GM23248 (cell line): Measurements from ENCODE around the gene CNNM4. TPM values are rescaled to one million over a fixed set of nuclear protein-coding genes. Genes with fewer than 3 reads are reported as not detected.

Experiments used
- DNase-seq: peaks from one replicate; pipeline ENCODE4 v3.0.0-alpha.2; 2015
- H2AFZ ChIP-seq: fragments of 200-600 bp; sonication (generic); 2 replicates; pipeline ENCODE4 v1.6.1; 2016; ENCODE audit warnings: antibody characterized with exemption
- H3F3A ChIP-seq: fragments of 200-600 bp; sonication (generic); 2 replicates; pipeline ENCODE4 v1.6.1; 2016; ENCODE audit warnings: mild to moderate bottlenecking, antibody characterized with exemption, mixed run types; ENCODE audit not compliant: insufficient read depth
- H3K27ac ChIP-seq: fragments of 200-600 bp; sonication (generic); 2 replicates; pipeline ENCODE4 v1.5.1; 2016; ENCODE audit warnings: mild to moderate bottlenecking
- H3K27me3 ChIP-seq: fragments of 200-600 bp; sonication (generic); replicated peaks from 2 replicates; pipeline ENCODE4 v1.6.1; 2016; ENCODE audit warnings: mild to moderate bottlenecking; ENCODE audit not compliant: insufficient read depth
- H3K36me3 ChIP-seq: fragments of 200-600 bp; sonication (generic); 2 replicates; pipeline ENCODE4 v1.6.1; 2016; ENCODE audit warnings: low read depth, mild to moderate bottlenecking
- H3K4me1 ChIP-seq: fragments of 200-600 bp; sonication (generic); 2 replicates; pipeline ENCODE4 v1.6.1; 2016; ENCODE audit warnings: mild to moderate bottlenecking; ENCODE audit not compliant: insufficient read depth
- H3K4me2 ChIP-seq: fragments of 200-600 bp; sonication (generic); one replicate; pipeline ENCODE4 v1.6.1; 2016; ENCODE audit warnings: mild to moderate bottlenecking; ENCODE audit not compliant: unreplicated experiment
- H3K4me3 ChIP-seq: fragments of 200-600 bp; sonication (generic); 2 replicates; pipeline ENCODE4 v1.5.1; 2016; ENCODE audit warnings: mild to moderate bottlenecking
- H3K79me2 ChIP-seq: fragments of 200-600 bp; sonication (generic); 2 replicates; pipeline ENCODE4 v1.6.1; 2016; ENCODE audit warnings: mild to moderate bottlenecking; ENCODE audit not compliant: insufficient read depth
- H3K9ac ChIP-seq: fragments of 200-600 bp; sonication (generic); 2 replicates; pipeline ENCODE4 v1.6.1; 2016; ENCODE audit warnings: mild to moderate bottlenecking
- H3K9me2 ChIP-seq: fragments of 200-600 bp; sonication (generic); 2 replicates; pipeline ENCODE4 v1.6.1; 2016; ENCODE audit warnings: mixed run types, mild to moderate bottlenecking, moderate library complexity; ENCODE audit not compliant: insufficient read depth
- H3K9me3 ChIP-seq: fragments of 200-600 bp; sonication (generic); one replicate; pipeline ENCODE4 v1.6.1; 2017; ENCODE audit warnings: low read depth
- H4K20me1 ChIP-seq: fragments of 200-600 bp; sonication (generic); 2 replicates; pipeline ENCODE4 v1.6.0; 2016; ENCODE audit not compliant: insufficient read depth
- EZH2 ChIP-seq: fragments of 200-600 bp; sonication (generic); IDR thresholded peaks from 2 replicates; pipeline ENCODE4 v1.6.1; 2018; ENCODE audit warnings: antibody characterized with exemption, mild to moderate bottlenecking; ENCODE audit not compliant: insufficient read depth, poor library complexity, severe bottlenecking
- EZH2phosphoT487 ChIP-seq: fragments of 200-600 bp; sonication (generic); IDR thresholded peaks from 2 replicates; pipeline ENCODE4 v1.6.1; 2018; ENCODE audit warnings: antibody characterized with exemption, moderate library complexity, mild to moderate bottlenecking, low read depth; ENCODE audit not compliant: insufficient read depth
- WGBS, 2 experiments: methylation state at CpG; one replicate each; pipeline ENCODE4 v1.1.6; 2015 to 2017; ENCODE audit warnings: low lambda C conversion rate in 2 of 2, low coverage in 1 of 2; ENCODE audit errors: missing lambda C conversion rate in 2 of 2; 5-methylcytosine and 5-hydroxymethylcytosine counted together
- in situ Hi-C: fragments of 300-500 bp; cut with MboI; formaldehyde crosslinking; loops from 2 replicates; pipeline ENCODE4 v1.15.0; 2020
- polyA plus RNA-seq: library from polyadenylated mRNA; unstranded; fragments of >200 nt; fragmentation: Nextera tagmentation; extraction: Ambion mirVana; gene quantifications from 2 replicates; pipeline ENCODE4 v1.2.1, GENCODE V29; 2016
- total RNA-seq: library from RNA; depleted of rRNA; stranded (reverse); fragments of >200 nt; shearing (Covaris generic); gene quantifications from 2 replicates; pipeline ENCODE4 v1.2.3, GENCODE V29; 2014

CNNM4 gene
- total and polyA plus RNA-seq, 2 experiments from 2014 or later = 2.8 to 4.8 TPM

- H3K27me3 ChIP-seq = no peaks in the 10 kb centered on the region
- no peaks in the 10 kb centered on the region for H3F3A ChIP-seq
- H3K9ac ChIP-seq = no peak overlapping the region
- H2AFZ ChIP-seq = no peak overlapping the region
- DNase-seq = no peak
- in situ Hi-C loops = no loop called here
- H3K36me3 ChIP-seq = no peaks in the 10 kb centered on the region
- no peaks in the 10 kb centered on the region for H3K79me2 ChIP-seq
- no peak overlapping the region for H3K27ac ChIP-seq
- H4K20me1 ChIP-seq = no peaks in the 10 kb centered on the region
- TF ChIP-seq EZH2phosphoT487 (no peak), EZH2 (no peak)
- 94 to 96% methylated on average over 21 to 23 of the region's 23 CpGs for WGBS, 2 experiments
- no peak overlapping the region for H3K4me2 ChIP-seq
- H3K4me3 ChIP-seq = no peak overlapping the region
- H3K9me2 ChIP-seq = no peaks in the 10 kb centered on the region
- no peaks in the 10 kb centered on the region for H3K9me3 ChIP-seq
- 0 out of 2 replicates have a peak, but pooled peaks cover under 1% of the 10 kb centered on the region for H3K4me1 ChIP-seq
Measured at GRCh38 chr2:96806468-96807126, 45.9 kb downstream of the CNNM4 start.

DNA sequence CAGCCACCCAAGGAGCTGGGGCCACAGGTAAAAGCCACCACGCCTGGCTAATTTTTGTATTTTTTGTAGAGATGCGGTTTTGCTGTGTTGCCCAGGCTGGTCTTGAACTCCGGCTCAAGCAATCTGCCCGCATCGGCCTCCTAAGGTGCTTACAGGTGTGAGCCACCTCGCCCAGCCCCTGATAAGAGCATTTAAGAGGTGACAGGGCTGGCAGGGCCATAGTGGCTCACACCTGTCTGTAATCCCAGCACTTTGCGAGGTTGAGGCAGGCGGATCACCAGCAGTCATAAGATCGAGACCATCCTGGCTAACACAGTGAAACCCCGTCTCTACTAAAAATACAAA, 46.4 kb downstream of the CNNM4 start:
- no peak overlapping the region for H2AFZ ChIP-seq
- H4K20me1 ChIP-seq = no peaks in the 10 kb centered on the region
- TF ChIP-seq EZH2 = no peak
- TF ChIP-seq EZH2phosphoT487 = no peak
- H3K36me3 ChIP-seq = no peaks in the 10 kb centered on the region
- no peak overlapping the region for H3K9ac ChIP-seq
- H3F3A ChIP-seq = no peaks in the 10 kb centered on the region
- H3K9me3 ChIP-seq = no peaks in the 10 kb centered on the region
- DNase-seq = no peak
- no peaks in the 10 kb centered on the region for H3K9me2 ChIP-seq
- WGBS, 2 experiments = 95 to 96% methylated on average over 10 of the region's 10 CpGs
- H3K4me3 ChIP-seq = no peak overlapping the region
- no peak overlapping the region for H3K27ac ChIP-seq
- in situ Hi-C loops = no loop called here
- peaks cover 5% of the 10 kb centered on the region; the same call in 1 of the 2 replicates for H3K4me1 ChIP-seq
- H3K4me2 ChIP-seq = no peak overlapping the region
- H3K79me2 ChIP-seq = no peaks in the 10 kb centered on the region
- no peaks in the 10 kb centered on the region for H3K27me3 ChIP-seq

- no peaks in the 10 kb centered on the region for H3K9me3 ChIP-seq
- in situ Hi-C loops = no loop called here
- WGBS, 2 experiments = 82 to 83% methylated on average over 10 of the region's 10 CpGs
Measured at GRCh38 chr2:96808176-96808837, 47.6 kb downstream of the CNNM4 start.

DNA sequence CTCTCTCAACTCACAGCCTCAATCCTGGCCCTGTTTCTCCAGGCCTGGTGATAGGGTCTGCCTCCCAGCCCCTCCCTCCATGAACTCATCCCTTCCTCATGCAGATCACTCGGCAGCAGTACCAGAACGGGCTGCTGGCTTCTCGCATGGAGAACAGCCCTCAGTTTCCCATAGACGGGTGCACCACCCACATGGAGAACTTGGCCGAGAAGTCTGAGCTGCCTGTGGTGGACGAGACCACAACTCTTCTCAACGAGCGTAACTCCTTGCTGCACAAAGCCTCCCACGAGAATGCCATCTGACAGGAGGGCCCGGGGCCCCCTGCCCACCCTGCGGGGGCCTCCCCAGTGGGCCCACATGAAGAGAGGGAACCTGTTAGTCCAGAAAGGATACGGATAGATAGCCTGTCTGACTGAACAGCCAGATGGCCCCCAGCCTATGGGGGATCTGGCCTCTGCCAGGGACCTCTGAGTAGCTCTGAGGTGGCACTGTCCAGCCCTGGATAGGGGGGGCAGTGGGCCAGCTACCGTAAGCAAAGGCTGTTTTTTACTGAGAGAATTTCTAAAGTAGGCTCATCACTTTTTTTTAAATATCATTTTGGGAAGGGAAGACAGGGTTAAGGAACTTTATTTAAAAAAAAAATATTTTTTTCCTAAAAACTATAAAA, 48.6 kb downstream of the CNNM4 start:
- H3K9me3 ChIP-seq = no peaks in the 10 kb centered on the region
- no peaks in the 10 kb centered on the region for H4K20me1 ChIP-seq
- H2AFZ ChIP-seq = no peak overlapping the region
- H3K9me2 ChIP-seq = no peaks in the 10 kb centered on the region
- no peak overlapping the region for H3K4me3 ChIP-seq
- in situ Hi-C loops = no loop called here
- H3K27me3 ChIP-seq = no peaks in the 10 kb centered on the region
- H3K4me2 ChIP-seq = no peak overlapping the region
- TF ChIP-seq EZH2 (no peak), EZH2phosphoT487 (no peak)
- peaks cover 7% of the 10 kb centered on the region; the same call in 1 of the 2 replicates for H3K4me1 ChIP-seq
- H3F3A ChIP-seq = no peaks in the 10 kb centered on the region
- WGBS, 2 experiments = 85 to 88% methylated on average over 13 of the region's 13 CpGs
- no peak overlapping the region for H3K9ac ChIP-seq
- no peaks in the 10 kb centered on the region for H3K36me3 ChIP-seq
- H3K79me2 ChIP-seq = no peaks in the 10 kb centered on the region
- H3K27ac ChIP-seq = no peak overlapping the region
- no peak for DNase-seq

More at GRCh38 chr2:96808176-96808837, 47.6 kb downstream of the CNNM4 start:
- H3F3A ChIP-seq = no peaks in the 10 kb centered on the region
- peaks cover 7% of the 10 kb centered on the region; the same call in 1 of the 2 replicates for H3K4me1 ChIP-seq
- H3K79me2 ChIP-seq = no peaks in the 10 kb centered on the region
- no peaks in the 10 kb centered on the region for H3K9me2 ChIP-seq
- H3K4me2 ChIP-seq = no peak overlapping the region
- no peak overlapping the region for H2AFZ ChIP-seq
- H3K9ac ChIP-seq = no peak overlapping the region
- H3K27me3 ChIP-seq = no peaks in the 10 kb centered on the region
- no peak for TF ChIP-seq EZH2
- TF ChIP-seq EZH2phosphoT487 = no peak
- H3K27ac ChIP-seq = no peak overlapping the region
- H4K20me1 ChIP-seq = no peaks in the 10 kb centered on the region
- H3K36me3 ChIP-seq = no peaks in the 10 kb centered on the region
- H3K4me3 ChIP-seq = no peak overlapping the region
- DNase-seq = no peak
